SK-N-SH (cell line): Measurements from ENCODE around the gene SRD5A1. TPM values are rescaled to one million over a fixed set of nuclear protein-coding genes. Genes with fewer than 3 reads are reported as not detected.

Source experiments
- CTCF ChIA-PET: fragments of 300-600, 350-600 bp; formaldehyde crosslinking; extraction: SDS; loops from one replicate; lab custom pipeline; 2021; lab: Yijun Ruan, JAX
- POLR2A ChIA-PET: fragments of 350-600 bp; sonication (Branson Sonifier 250); formaldehyde crosslinking; extraction: SDS; loops from one replicate; lab custom pipeline; 2020; ENCODE audit warnings: antibody characterized with exemption, inconsistent platforms; lab: Yijun Ruan, JAX
- DNase-seq: peaks from one replicate; pipeline ENCODE4 v3.0.0; 2012
- H2AFZ ChIP-seq: fragments of 200-600 bp; sonication (generic); 2 replicates; pipeline ENCODE4 v1.8.1; 2016; ENCODE audit warnings: antibody characterized with exemption, mild to moderate bottlenecking, low read depth
- H3F3A ChIP-seq: fragments of 200-600 bp; sonication (generic); replicated peaks from 2 replicates; pipeline ENCODE3; 2016; ENCODE audit warnings: antibody characterized with exemption, mild to moderate bottlenecking; ENCODE audit not compliant: insufficient read depth
- H3K27ac ChIP-seq, 2 experiments: fragments of 200-500 bp in 1 of 2; fragments of 200-600 bp in 1 of 2; sonication (Bioruptor generic) in 1 of 2; sonication (generic), shearing (Covaris generic) in 1 of 2; 2 replicates each; pipeline versions ENCODE4 v1.5.1 to v1.6.1; 2014 to 2016; ENCODE audit warnings: low read depth in 2 of 2, inconsistent platforms in 1 of 2, low read length in 1 of 2, mild to moderate bottlenecking in 1 of 2, mixed read lengths in 1 of 2
- H3K27me3 ChIP-seq: fragments of 200-600 bp; sonication (generic), shearing (Covaris generic); 2 replicates; pipeline ENCODE4 v1.6.1; 2016; ENCODE audit warnings: mixed run types; ENCODE audit not compliant: insufficient read depth
- H3K36me3 ChIP-seq, 2 experiments: fragments of 200-500 bp in 1 of 2; fragments of 200-600 bp in 1 of 2; sonication (Bioruptor generic) in 1 of 2; sonication (generic) in 1 of 2; replicated peaks in 1 of 2; 2 replicates each; pipeline versions ENCODE3 to v1.5.1; 2014 to 2016; ENCODE audit warnings: low read length in 1 of 2, mild to moderate bottlenecking in 1 of 2; ENCODE audit not compliant: insufficient read depth in 2 of 2, control insufficient read depth in 1 of 2
- H3K4me1 ChIP-seq, 2 experiments: fragments of 200-500 bp in 1 of 2; fragments of 200-600 bp in 1 of 2; sonication (Bioruptor generic) in 1 of 2; sonication (generic), shearing (Covaris generic) in 1 of 2; 2 replicates each; pipeline versions ENCODE4 v1.5.1 to v1.6.1; 2014 to 2016; ENCODE audit warnings: low read depth in 1 of 2, low read length in 1 of 2, mixed run types in 1 of 2; ENCODE audit not compliant: insufficient read depth in 2 of 2, control insufficient read depth in 1 of 2
- H3K4me2 ChIP-seq: fragments of 200-600 bp; sonication (generic), shearing (Covaris generic); 2 replicates; pipeline ENCODE4 v1.6.1; 2017; ENCODE audit warnings: mixed run types
- H3K4me3 ChIP-seq, 2 experiments: fragments of 200-500 bp in 1 of 2; fragments of 200-600 bp in 1 of 2; sonication (Bioruptor generic) in 1 of 2; sonication (generic), shearing (Covaris generic) in 1 of 2; 2 replicates each; pipeline versions ENCODE4 v1.5.1 to v1.8.1; 2014 to 2016; ENCODE audit warnings: low read depth in 2 of 2, inconsistent platforms in 1 of 2, low read length in 1 of 2, mild to moderate bottlenecking in 1 of 2, mixed read lengths in 1 of 2, moderate library complexity in 1 of 2
- H3K79me2 ChIP-seq: fragments of 200-600 bp; sonication (generic); 2 replicates; pipeline ENCODE4 v1.8.1; 2017; ENCODE audit warnings: mild to moderate bottlenecking; ENCODE audit not compliant: insufficient read depth
- H3K9ac ChIP-seq: fragments of 200-600 bp; sonication (generic); 2 replicates; pipeline ENCODE4 v1.6.1; 2017; ENCODE audit warnings: mixed run types
- H3K9me2 ChIP-seq: fragments of 200-600 bp; sonication (generic); 2 replicates; pipeline ENCODE4 v1.6.1; 2017; ENCODE audit warnings: mixed run types
- H3K9me3 ChIP-seq: fragments of 200-600 bp; sonication (generic); 2 replicates; pipeline ENCODE4 v1.6.1; 2017; ENCODE audit warnings: mixed run types, mild to moderate bottlenecking, moderate library complexity
- H4K20me1 ChIP-seq: fragments of 200-600 bp; sonication (generic); 2 replicates; pipeline ENCODE4 v1.6.1; 2017; ENCODE audit warnings: mild to moderate bottlenecking, mixed run types; ENCODE audit not compliant: insufficient read depth
- ELF1 ChIP-seq: IDR thresholded peaks from 2 replicates; pipeline ENCODE4 v1.4.0; 2012
- EZH2phosphoT487 ChIP-seq: fragments of 200-600 bp; sonication (generic); IDR thresholded peaks from 2 replicates; pipeline ENCODE4 v1.6.1; 2017; ENCODE audit warnings: low read depth, mixed run types, mild to moderate bottlenecking, antibody characterized with exemption, moderate library complexity, borderline replicate concordance
- FOXJ3 ChIP-seq: sonication (generic); formaldehyde crosslinking; IDR thresholded peaks from 2 replicates; pipeline ENCODE4 v1.5.1; 2020; ENCODE audit warnings: mild to moderate bottlenecking, missing genetic modification reagents
- FOXM1 ChIP-seq: IDR thresholded peaks from 2 replicates; pipeline ENCODE4 v1.4.0; 2012; ENCODE audit warnings: low read depth, mild to moderate bottlenecking
- JUND ChIP-seq: IDR thresholded peaks from 2 replicates; pipeline ENCODE4 v1.4.0; 2012
- NRF1 ChIP-seq: IDR thresholded peaks from 2 replicates; pipeline ENCODE4 v1.6.1; 2012; ENCODE audit warnings: low read depth, mild to moderate bottlenecking, low read length
- RCOR1 ChIP-seq: fragments of 150-350 bp; IDR thresholded peaks from 2 replicates; pipeline ENCODE4 v1.6.1; 2017; ENCODE audit warnings: antibody characterized with exemption, low read length
- YY1 ChIP-seq: IDR thresholded peaks from 2 replicates; pipeline ENCODE4 v1.4.0; 2012; ENCODE audit warnings: low read depth, mild to moderate bottlenecking
- WGBS: methylation state at CpG from one replicate; pipeline ENCODE4 v1.1.6; 2017; ENCODE audit warnings: low lambda C conversion rate; 5-methylcytosine and 5-hydroxymethylcytosine counted together
- polyA plus RNA-seq, 3 experiments: library from polyadenylated mRNA; depleted of rRNA; stranded (reverse); fragments of >200 nt; gene quantifications; 2 replicates each; pipeline ENCODE4 v1.2.3, GENCODE V29; 2012
- TF ChIP-seq, protein P1 (sequence below): IDR thresholded peaks from 2 replicates; pipeline ENCODE4 v1.4.0; 2012; ENCODE audit warnings: low read depth, borderline replicate concordance
- TF ChIP-seq, protein P2 (sequence below): IDR thresholded peaks from 2 replicates; pipeline ENCODE4; 2012

The SRD5A1 gene
- polyA plus RNA-seq, 1 of the 3 experiments (the other 2 are of a cell fraction) = 24.0 TPM

DNA sequence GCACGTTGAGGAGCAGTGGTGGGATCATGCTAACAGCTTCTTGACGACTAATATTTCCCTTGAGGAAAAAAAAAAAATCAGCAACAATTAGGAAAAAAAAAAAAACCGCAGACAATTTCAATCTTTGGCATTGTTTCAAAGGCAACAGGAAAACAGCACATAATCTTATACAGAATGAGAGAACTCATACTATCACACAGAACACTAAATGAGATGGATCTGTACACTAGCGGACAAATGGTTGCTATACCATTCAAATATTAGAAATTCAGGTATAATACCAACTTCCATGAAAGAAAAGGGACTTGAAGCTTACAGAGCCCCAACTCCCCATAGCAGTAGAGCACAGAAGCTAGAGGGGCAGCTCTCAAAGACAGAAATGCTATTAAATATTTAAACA lies 10.0 kb upstream of the SRD5A1 start:
- ChIA-PET POLR2A (no interaction called here), CTCF (interaction anchor here (1.0 kb wide), 1 partner anchor 166 kb away, joined by 3 read pairs; no protein-coding TSS in a partner anchor)
- Histone ChIP-seq H3K27me3 (no peaks in the 10 kb centered on the region), H3F3A (peaks cover 19% of the 10 kb centered on the region), H3K4me3 (no peak overlapping the region), H4K20me1 (peaks cover 24% of the 10 kb centered on the region; the same call in 1 of the 2 replicates), H3K9me3 (no peaks in the 10 kb centered on the region), H3K36me3 (peaks cover 84 to 89% of the 10 kb centered on the region in 2 experiments), H3K9ac (no peak overlapping the region), H3K79me2 (peaks cover 84% of the 10 kb centered on the region), H3K4me2 (no peak overlapping the region), H3K27ac (no peak overlapping the region), H3K9me2 (no peaks in the 10 kb centered on the region), H2AFZ (no peak overlapping the region), H3K4me1 (no peaks in the 10 kb centered on the region)
- WGBS = 77% methylated on average over 4 of the region's 4 CpGs
- no peak for TF ChIP-seq YY1
- no peak for TF ChIP-seq ELF1
- no peak for TF ChIP-seq FOXJ3
- TF ChIP-seq JUND = no peak
- no peak for TF ChIP-seq NRF1
- TF ChIP-seq RCOR1 = no peak
- no peak for DNase-seq

DNA sequence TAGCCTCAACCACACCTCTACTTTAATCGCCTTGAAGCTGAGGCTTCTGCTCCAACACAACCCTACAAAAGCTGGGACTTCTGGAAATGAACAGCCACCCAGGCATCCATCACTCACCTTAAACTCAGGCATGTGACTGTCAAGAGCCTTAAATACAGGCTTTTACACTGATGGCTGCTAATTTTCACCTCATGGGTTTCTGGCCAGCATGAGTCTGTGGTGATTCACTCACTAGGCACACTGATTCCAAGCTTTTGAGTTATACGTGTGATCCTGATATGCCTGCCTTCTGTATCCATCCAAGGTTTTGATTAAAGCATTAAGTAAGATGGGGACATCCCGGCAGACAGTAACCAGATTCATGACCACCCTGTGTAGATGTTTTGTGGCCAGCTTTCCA lies 9.3 kb upstream of the SRD5A1 start:
- Histone ChIP-seq H4K20me1 (peaks cover 31% of the 10 kb centered on the region; the same call in 1 of the 2 replicates), H3K4me1 (no peaks in the 10 kb centered on the region), H3K27ac (no peak overlapping the region; a peak in 1 of 4 replicates), H3K79me2 (peaks cover 84% of the 10 kb centered on the region), H3K36me3 (peaks cover 82 to 89% of the 10 kb centered on the region in 2 experiments), H2AFZ (no peak overlapping the region), H3K9me2 (no peaks in the 10 kb centered on the region), H3F3A (peaks cover 11% of the 10 kb centered on the region), H3K9me3 (no peaks in the 10 kb centered on the region), H3K4me3 (no peak overlapping the region), H3K9ac (no peak overlapping the region), H3K4me2 (no peak overlapping the region), H3K27me3 (no peaks in the 10 kb centered on the region)
- CTCF ChIA-PET = interaction anchor here (0.7 to 1.0 kb wide), 2 partner anchors 41 to 167 kb away, joined by 3 read pairs; no protein-coding TSS in a partner anchor
- no peak for DNase-seq
- no peak for TF ChIP-seq JUND
- TF ChIP-seq EZH2phosphoT487 = no peak
- POLR2A ChIA-PET = no interaction called here
- 87% methylated on average over 3 of the region's 3 CpGs for WGBS

DNA sequence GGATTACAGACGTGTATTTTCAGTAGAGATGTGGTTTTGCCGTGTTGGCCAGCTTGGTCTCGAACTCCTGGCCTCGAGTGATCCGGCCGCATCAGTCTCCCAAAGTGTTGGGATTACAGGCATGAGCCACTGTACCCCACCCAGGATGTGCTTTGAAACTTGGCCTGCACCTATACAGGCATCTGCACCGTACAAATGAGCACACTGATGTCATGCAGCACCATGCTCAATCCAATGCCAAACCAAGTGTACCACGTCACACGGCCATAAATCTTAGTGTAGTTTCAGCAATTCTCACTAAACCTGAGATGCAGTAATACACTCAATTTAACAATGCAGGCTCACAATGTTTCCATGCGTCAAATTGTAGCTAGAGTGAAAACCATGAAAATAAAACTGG lies 6.7 kb upstream of the SRD5A1 start:
- no peak overlapping the region for H3K9ac ChIP-seq
- H3F3A ChIP-seq = peaks cover 5% of the 10 kb centered on the region
- H4K20me1 ChIP-seq = peaks cover 46% of the 10 kb centered on the region
- no peak overlapping the region for H3K27ac ChIP-seq
- no peak overlapping the region for H2AFZ ChIP-seq
- H3K9me2 ChIP-seq = no peaks in the 10 kb centered on the region
- H3K4me1 ChIP-seq = peaks cover 0 to 5% of the 10 kb centered on the region in 2 experiments; a peak in 2 of 4 replicates
- peaks cover 99% of the 10 kb centered on the region for H3K79me2 ChIP-seq
- POLR2A ChIA-PET = no interaction called here
- no peaks in the 10 kb centered on the region for H3K9me3 ChIP-seq
- H3K36me3 ChIP-seq = peaks cover 82 to 86% of the 10 kb centered on the region in 2 experiments
- H3K27me3 ChIP-seq = no peaks in the 10 kb centered on the region
- CTCF ChIA-PET = no interaction called here
- no peak for DNase-seq
- TF ChIP-seq YY1 = no peak
- TF ChIP-seq, protein P1, sequence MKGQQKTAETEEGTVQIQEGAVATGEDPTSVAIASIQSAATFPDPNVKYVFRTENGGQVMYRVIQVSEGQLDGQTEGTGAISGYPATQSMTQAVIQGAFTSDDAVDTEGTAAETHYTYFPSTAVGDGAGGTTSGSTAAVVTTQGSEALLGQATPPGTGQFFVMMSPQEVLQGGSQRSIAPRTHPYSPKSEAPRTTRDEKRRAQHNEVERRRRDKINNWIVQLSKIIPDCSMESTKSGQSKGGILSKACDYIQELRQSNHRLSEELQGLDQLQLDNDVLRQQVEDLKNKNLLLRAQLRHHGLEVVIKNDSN = no peak
- TF ChIP-seq FOXM1 = no peak
- TF ChIP-seq, protein P2, sequence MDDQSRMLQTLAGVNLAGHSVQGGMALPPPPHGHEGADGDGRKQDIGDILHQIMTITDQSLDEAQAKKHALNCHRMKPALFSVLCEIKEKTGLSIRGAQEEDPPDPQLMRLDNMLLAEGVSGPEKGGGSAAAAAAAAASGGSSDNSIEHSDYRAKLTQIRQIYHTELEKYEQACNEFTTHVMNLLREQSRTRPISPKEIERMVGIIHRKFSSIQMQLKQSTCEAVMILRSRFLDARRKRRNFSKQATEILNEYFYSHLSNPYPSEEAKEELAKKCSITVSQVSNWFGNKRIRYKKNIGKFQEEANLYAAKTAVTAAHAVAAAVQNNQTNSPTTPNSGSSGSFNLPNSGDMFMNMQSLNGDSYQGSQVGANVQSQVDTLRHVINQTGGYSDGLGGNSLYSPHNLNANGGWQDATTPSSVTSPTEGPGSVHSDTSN = no peak
- no peak overlapping the region for H3K4me3 ChIP-seq
- H3K4me2 ChIP-seq = no peak overlapping the region
- 99% methylated on average over 10 of the region's 10 CpGs for WGBS
